Mesenchymal stem cell (in vitro differentiated cells and primary cell): ENCODE data around the gene ZNF354B.
A peak's percentile ranks its signal among the peaks of the same experiment; 100 is the strongest.
"Not testable (repeated sequence)": the region's sequence is repeated elsewhere in the genome, so short reads cannot be mapped to it uniquely, and the experiment has no call there.

Experiments
- DNase-seq: peaks from one replicate; pipeline ENCODE4 v3.0.0-alpha.2; 2013
- H2AFZ ChIP-seq: one replicate; pipeline ENCODE4 v1.6.1; 2013; ENCODE audit warnings: low read depth, mild to moderate bottlenecking, control low read depth, inconsistent platforms, low read length, moderate library complexity
- H2AK5ac ChIP-seq: 2 replicates; pipeline ENCODE4 v1.6.1; 2013; ENCODE audit warnings: low read length, moderate library complexity, mild to moderate bottlenecking, inconsistent platforms; ENCODE audit not compliant: severe bottlenecking
- H2BK120ac ChIP-seq: one replicate; pipeline ENCODE4 v1.6.1; 2013; ENCODE audit warnings: low read depth, mild to moderate bottlenecking, inconsistent platforms, low read length, moderate library complexity
- H2BK12ac ChIP-seq, 2 experiments: one replicate each; pipeline ENCODE4 v1.6.1; 2013; ENCODE audit warnings: inconsistent platforms in 2 of 2, low read length in 2 of 2, mild to moderate bottlenecking in 2 of 2, moderate library complexity in 2 of 2, control low read depth in 1 of 2
- H2BK15ac ChIP-seq: one replicate; pipeline ENCODE4 v1.6.1; 2013; ENCODE audit warnings: mild to moderate bottlenecking, low read depth, inconsistent platforms; ENCODE audit not compliant: poor library complexity, severe bottlenecking
- H2BK5ac ChIP-seq: 2 replicates; pipeline ENCODE4 v1.6.1; 2013; ENCODE audit warnings: low read depth, mild to moderate bottlenecking, low read length, control low read depth, inconsistent platforms; ENCODE audit not compliant: poor library complexity, severe bottlenecking
- H3K14ac ChIP-seq, 2 experiments: one replicate each; pipeline ENCODE4 v1.6.1; 2013; ENCODE audit warnings: inconsistent platforms in 2 of 2, low read length in 2 of 2, control low read depth in 1 of 2, mild to moderate bottlenecking in 1 of 2, moderate library complexity in 1 of 2
- H3K18ac ChIP-seq, 2 experiments: one replicate each; pipeline ENCODE4 v1.6.1; 2013; ENCODE audit warnings: inconsistent platforms in 2 of 2, low read length in 2 of 2, control low read depth in 1 of 2, low read depth in 1 of 2, mild to moderate bottlenecking in 1 of 2
- H3K23ac ChIP-seq, 2 experiments: one replicate each; pipeline ENCODE4 v1.6.1; 2013; ENCODE audit warnings: inconsistent platforms in 2 of 2, low read length in 2 of 2, mild to moderate bottlenecking in 2 of 2, moderate library complexity in 2 of 2, control low read depth in 1 of 2
- H3K27ac ChIP-seq: 2 replicates; pipeline ENCODE4 v1.5.1; 2013; ENCODE audit warnings: mild to moderate bottlenecking, moderate library complexity, low read length, control low read depth, inconsistent platforms; ENCODE audit not compliant: poor library complexity, severe bottlenecking
- H3K27me3 ChIP-seq, 2 experiments: 2 replicates each; pipeline versions ENCODE4 v1.6.1 to v1.7.0; 2013; ENCODE audit warnings: low read length in 2 of 2, mild to moderate bottlenecking in 2 of 2, moderate library complexity in 2 of 2, control low read depth in 1 of 2, inconsistent platforms in 1 of 2; ENCODE audit not compliant: control insufficient read depth in 1 of 2, insufficient read depth in 1 of 2
- H3K36me3 ChIP-seq, 2 experiments: 2 replicates each; pipeline versions ENCODE4 v1.6.1 to v1.7.0; 2013; ENCODE audit warnings: low read length in 2 of 2, control low read depth in 1 of 2, inconsistent platforms in 1 of 2, low read depth in 1 of 2, mild to moderate bottlenecking in 1 of 2; ENCODE audit not compliant: insufficient read depth in 2 of 2, control insufficient read depth in 1 of 2
- H3K4ac ChIP-seq, 2 experiments: one replicate each; pipeline ENCODE4 v1.6.1; 2013; ENCODE audit warnings: inconsistent platforms in 2 of 2, low read length in 2 of 2, mild to moderate bottlenecking in 2 of 2, moderate library complexity in 2 of 2, control low read depth in 1 of 2, low read depth in 1 of 2
- H3K4me1 ChIP-seq: 2 replicates; pipeline ENCODE4 v1.6.1; 2013; ENCODE audit warnings: low read depth, low read length, control low read depth; ENCODE audit not compliant: control insufficient read depth, insufficient read depth
- H3K4me2 ChIP-seq: 2 replicates; pipeline ENCODE4 v1.6.1; 2013; ENCODE audit warnings: low read length, mild to moderate bottlenecking, inconsistent platforms; ENCODE audit not compliant: poor library complexity, severe bottlenecking
- H3K4me3 ChIP-seq, 2 experiments: 2 replicates each; pipeline versions ENCODE4 v1.5.1 to v1.7.0; 2013; ENCODE audit warnings: low read length in 2 of 2, mild to moderate bottlenecking in 2 of 2, control low read depth in 1 of 2, low read depth in 1 of 2; ENCODE audit not compliant: insufficient read depth in 1 of 2
- H3K79me1 ChIP-seq: replicated peaks from 2 replicates; pipeline ENCODE4 v1.6.1; 2013; ENCODE audit warnings: mild to moderate bottlenecking, control low read depth, low read length, inconsistent platforms; ENCODE audit not compliant: poor library complexity, severe bottlenecking
- H3K9ac ChIP-seq: 2 replicates; pipeline ENCODE4 v1.7.0; 2013; ENCODE audit warnings: mild to moderate bottlenecking, low read length, moderate library complexity
- H3K9me3 ChIP-seq: 2 replicates; pipeline ENCODE4 v1.7.0; 2013; ENCODE audit warnings: mild to moderate bottlenecking, low read length; ENCODE audit not compliant: control insufficient read depth
- H4K8ac ChIP-seq: one replicate; pipeline ENCODE4 v1.6.1; 2013; ENCODE audit warnings: inconsistent platforms, mild to moderate bottlenecking, low read length, moderate library complexity
- H4K91ac ChIP-seq: one replicate; pipeline ENCODE4 v1.6.1; 2013; ENCODE audit warnings: mild to moderate bottlenecking, low read length, inconsistent platforms
- WGBS: methylation state at CpG from one replicate; pipeline ENCODE4 v1.1.7; 2013; ENCODE audit warnings: mixed read lengths; 5-methylcytosine and 5-hydroxymethylcytosine counted together

ZNF354B gene

GRCh38 chr5:178870411-178870810 is 10.7 kb downstream of the ZNF354B start:
- Histone ChIP-seq H3K4me2 (no peak overlapping the region), H3K79me1 (peaks cover 26% of the 10 kb centered on the region), H2AK5ac (no peak overlapping the region), H3K4me1 (no peaks in the 10 kb centered on the region), H3K36me3 (peaks cover 67 to 93% of the 10 kb centered on the region in 2 experiments), H3K18ac (no peak overlapping the region), H4K91ac (no peak overlapping the region), H2BK12ac (no peak overlapping the region), H3K9me3 (peaks cover 80% of the 10 kb centered on the region), H3K23ac (no peak overlapping the region), H3K9ac (no peak overlapping the region), H2BK15ac (no peak overlapping the region), H3K27me3 (no peaks in the 10 kb centered on the region), H3K14ac (no peak overlapping the region), H2BK120ac (no peak overlapping the region), H2AFZ (no peak overlapping the region), H3K4me3 (no peak overlapping the region), H3K27ac (no peak overlapping the region), H3K4ac (no peak overlapping the region), H2BK5ac (no peak overlapping the region), H4K8ac (no peak overlapping the region)
- no peak for DNase-seq
- over 99% methylated on average over 8 of the region's 8 CpGs for WGBS

- Histone ChIP-seq H3K18ac (no peak overlapping the region), H2AK5ac (no peak overlapping the region), H3K36me3 (peaks cover 70 to 93% of the 10 kb centered on the region in 2 experiments), H3K4me1 (no peaks in the 10 kb centered on the region), H4K91ac (no peak overlapping the region), H3K9ac (no peak overlapping the region), H3K23ac (no peak overlapping the region), H2AFZ (no peak overlapping the region), H3K9me3 (peaks cover 81% of the 10 kb centered on the region), H3K27ac (no peak overlapping the region), H4K8ac (no peak overlapping the region), H3K79me1 (peaks cover 33% of the 10 kb centered on the region), H3K4me2 (no peak overlapping the region), H2BK15ac (no peak overlapping the region), H2BK5ac (no peak overlapping the region), H2BK120ac (no peak overlapping the region), H3K27me3 (no peaks in the 10 kb centered on the region), H3K14ac (no peak overlapping the region), H3K4ac (no peak overlapping the region), H3K4me3 (no peak overlapping the region), H2BK12ac (no peak overlapping the region)
- DNase-seq: no peak
- 100% methylated on average over 1 of the region's 1 CpG for WGBS
Observed at GRCh38 chr5:178872302-178872701, 12.5 kb downstream of the ZNF354B start.

- not testable (repeated sequence) for H3K27ac ChIP-seq, H4K8ac ChIP-seq, H2BK15ac ChIP-seq, H3K4ac ChIP-seq, H2BK12ac ChIP-seq, H2AFZ ChIP-seq, H3K4me1 ChIP-seq, H3K9ac ChIP-seq, H3K79me1 ChIP-seq, H3K4me2 ChIP-seq, H2BK5ac ChIP-seq, H2BK120ac ChIP-seq, DNase-seq, H3K18ac ChIP-seq, H3K27me3 ChIP-seq, H2AK5ac ChIP-seq, H3K23ac ChIP-seq, H4K91ac ChIP-seq, H3K14ac ChIP-seq
- peak overlapping the region in 1 of 2 experiments; percentile 65 for H3K4me3 ChIP-seq
- 100% methylated on average over 1 of the region's 4 CpGs for WGBS
- H3K36me3 ChIP-seq: peaks cover 29 to 90% of the 10 kb centered on the region in 2 experiments
- H3K9me3 ChIP-seq: peaks cover 97% of the 10 kb centered on the region
Observed at GRCh38 chr5:178883115-178883694, 23.5 kb downstream of the ZNF354B start.

- Histone ChIP-seq H2BK15ac (no peak overlapping the region), H4K91ac (no peak overlapping the region), H3K36me3 (peaks cover 29 to 89% of the 10 kb centered on the region in 2 experiments), H3K9me3 (peaks cover 98% of the 10 kb centered on the region), H3K14ac (no peak overlapping the region), H3K4me3 (peak overlapping the region in 1 of 2 experiments; percentile 65), H3K4ac (no peak overlapping the region), H2BK12ac (no peak overlapping the region), H2AK5ac (no peak overlapping the region), H2BK5ac (no peak overlapping the region), H3K4me1 (no peaks in the 10 kb centered on the region), H3K23ac (no peak overlapping the region), H2AFZ (no peak overlapping the region), H3K79me1 (peaks cover 4% of the 10 kb centered on the region), H3K18ac (no peak overlapping the region), H3K27me3 (no peaks in the 10 kb centered on the region), H2BK120ac (no peak overlapping the region), H4K8ac (no peak overlapping the region), H3K27ac (no peak overlapping the region), H3K4me2 (no peak overlapping the region), H3K9ac (no peak overlapping the region)
- DNase-seq: no peak
- 100% methylated on average over 3 of the region's 6 CpGs for WGBS
Observed at GRCh38 chr5:178883815-178884430, 24.2 kb downstream of the ZNF354B start.
